Amniotic stem cell (primary cell): ENCODE measurements around the gene REX1BD.

Experiments
- DNase-seq: peaks from one replicate; lab custom pipeline; 2025; lab: John Stamatoyannopoulos, UW

The REX1BD gene

GRCh38 chr19:18603255-18603957 is 14.8 kb downstream of the REX1BD start:
- no peak for DNase-seq

GRCh38 chr19:18603958-18604819 is 15.6 kb downstream of the REX1BD start:
- no peak for DNase-seq

- DNase-seq: no peak
Measured at GRCh38 chr19:18604820-18605159, 16.2 kb downstream of the REX1BD start.

- DNase-seq: no peak
Measured at GRCh38 chr19:18605196-18605545, 16.6 kb downstream of the REX1BD start.

- DNase-seq: no peak
Measured at GRCh38 chr19:18605546-18606280, 17.1 kb downstream of the REX1BD start.

GRCh38 chr19:18606281-18607225 is 18.0 kb downstream of the REX1BD start, which contains the start of gene CRLF1:
CRLF1 (minus strand) TSS chr19:18606799; CDS start chr19:18606656, 143 bp downstream.
- no peak for DNase-seq

GRCh38 chr19:18607226-18608101 is 18.9 kb downstream of the REX1BD start:
- DNase-seq: no peak

GRCh38 chr19:18608102-18608804 is 19.7 kb downstream of the REX1BD start:
- no peak for DNase-seq

GRCh38 chr19:18608805-18609716 is 20.5 kb downstream of the REX1BD start:
- no peak for DNase-seq

- no peak for DNase-seq
Measured at GRCh38 chr19:18609717-18610051, 21.1 kb downstream of the REX1BD start.

GRCh38 chr19:18610245-18610555 is 21.6 kb downstream of the REX1BD start:
- no peak for DNase-seq

GRCh38 chr19:18610556-18611326 is 22.1 kb downstream of the REX1BD start:
- DNase-seq: no peak

- DNase-seq: no peak
Measured at GRCh38 chr19:18611327-18612050, 22.9 kb downstream of the REX1BD start.

- no peak for DNase-seq
Measured at GRCh38 chr19:18612051-18612771, 23.6 kb downstream of the REX1BD start.

- DNase-seq: no peak
Measured at GRCh38 chr19:18612772-18613588, 24.4 kb downstream of the REX1BD start, which contains the start of gene TMEM59L. TMEM59L (plus strand) TSS chr19:18612870; CDS start chr19:18612959, 89 bp downstream.
